ENCODE results near the gene TBXAS1. TPM values are rescaled to one million over a fixed set of nuclear protein-coding genes. Genes with fewer than 3 reads are reported as not detected.

Gene TBXAS1
- 10 to 100 TPM; 25.3 to 39.5 (median 36.1) TPM for polyA plus RNA-seq (ENCODE audit: insufficient read length in 3 of 3)
- long read RNA-seq, donor 1, partial matches to known transcripts, result 0 of 3 reads
- long read RNA-seq, donor 1, other reads (novel, unspliced or antisense), result 0 of 3 reads
- long read RNA-seq, donor 2, partial matches to known transcripts, result 0 of 7 reads
- long read RNA-seq, donor 2, other reads (novel, unspliced or antisense), result 0 of 7 reads
- long read RNA-seq, donor 3, partial matches to known transcripts, result 0 of 2 reads
- long read RNA-seq, donor 3, other reads (novel, unspliced or antisense), result 0 of 2 reads
- long read RNA-seq, donor 4, partial matches to known transcripts, result 0 of 2 reads
- long read RNA-seq, donor 4, other reads (novel, unspliced or antisense), result 0 of 2 reads
- long read RNA-seq, donor 5, partial matches to known transcripts, result 0 of 2 reads
- long read RNA-seq, donor 5, other reads (novel, unspliced or antisense), result 0 of 2 reads
- long read RNA-seq, donor 6, partial matches to known transcripts, result 5 of 8 reads
- long read RNA-seq, donor 6, other reads (novel, unspliced or antisense), result 0 of 8 reads
- long read RNA-seq, donor 7, partial matches to known transcripts, result 0 of 4 reads
- long read RNA-seq, donor 7, other reads (novel, unspliced or antisense), result 0 of 4 reads
- long read RNA-seq, donor 8, result 0 reads
- long read RNA-seq, donor 9, partial matches to known transcripts, result 0 of 2 reads
- long read RNA-seq, donor 9, other reads (novel, unspliced or antisense), result 0 of 2 reads
- long read RNA-seq, donor 10, partial matches to known transcripts, result 0 of 1 reads
- long read RNA-seq, donor 10, other reads (novel, unspliced or antisense), result 0 of 1 reads
- long read RNA-seq, donor 11, partial matches to known transcripts, result 0 of 3 reads
- long read RNA-seq, donor 11, other reads (novel, unspliced or antisense), result 0 of 3 reads
- long read RNA-seq, donor 12, partial matches to known transcripts, result 0 of 5 reads
- long read RNA-seq, donor 12, other reads (novel, unspliced or antisense), result 0 of 5 reads
- long read RNA-seq, donor 13, partial matches to known transcripts, result 0 of 1 reads
- long read RNA-seq, donor 13, other reads (novel, unspliced or antisense), result 0 of 1 reads
- long read RNA-seq, donor 14, partial matches to known transcripts, result 0 of 5 reads
- long read RNA-seq, donor 14, other reads (novel, unspliced or antisense), result 0 of 5 reads
- long read RNA-seq, donor 15, partial matches to known transcripts, result 0 of 4 reads
- long read RNA-seq, donor 15, other reads (novel, unspliced or antisense), result 0 of 4 reads
- long read RNA-seq, donor 16, partial matches to known transcripts, result 0 of 4 reads
- long read RNA-seq, donor 16, other reads (novel, unspliced or antisense), result 0 of 4 reads

GRCh38 chr7:139829025-139829774 is at the start of gene TBXAS1:
TSS of gene TBXAS1 (plus strand) at chr7:139829264. CDS start at chr7:139829391, 127 bp downstream.
- DNase-seq, result peak; percentile 87

- DNase-seq, result no peak
Observed at GRCh38 chr7:139782932-139783331, 46.1 kb upstream of the TBXAS1 start.

GRCh38 chr7:139783647-139784385 is 45.2 kb upstream of the TBXAS1 start:
- DNase-seq, result peak; percentile 8

- no peak for DNase-seq
Observed at GRCh38 chr7:139784648-139785047, 44.4 kb upstream of the TBXAS1 start.

- DNase-seq, result no peak
Observed at GRCh38 chr7:139791316-139791715, 37.7 kb upstream of the TBXAS1 start.

DNA sequence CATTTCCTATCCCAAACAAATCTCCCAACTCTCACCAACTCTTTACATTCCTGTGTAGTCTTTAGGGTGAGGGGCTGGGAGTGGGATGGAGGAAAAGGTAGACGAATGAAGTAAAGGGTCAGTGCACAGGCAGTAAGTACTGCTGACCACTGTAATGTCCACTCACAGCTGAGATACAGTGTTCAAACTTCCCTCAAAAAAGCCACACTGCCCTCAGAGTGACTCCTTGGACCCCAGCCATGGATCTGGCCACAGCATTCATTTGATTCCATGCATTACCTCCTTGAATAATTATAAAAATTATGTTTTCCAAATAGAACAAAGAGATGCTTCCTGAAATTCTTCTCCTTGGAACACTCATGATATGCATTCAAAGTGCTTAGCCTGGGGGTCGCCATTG is 31.5 kb upstream of the TBXAS1 start:
- no peak for DNase-seq

DNA sequence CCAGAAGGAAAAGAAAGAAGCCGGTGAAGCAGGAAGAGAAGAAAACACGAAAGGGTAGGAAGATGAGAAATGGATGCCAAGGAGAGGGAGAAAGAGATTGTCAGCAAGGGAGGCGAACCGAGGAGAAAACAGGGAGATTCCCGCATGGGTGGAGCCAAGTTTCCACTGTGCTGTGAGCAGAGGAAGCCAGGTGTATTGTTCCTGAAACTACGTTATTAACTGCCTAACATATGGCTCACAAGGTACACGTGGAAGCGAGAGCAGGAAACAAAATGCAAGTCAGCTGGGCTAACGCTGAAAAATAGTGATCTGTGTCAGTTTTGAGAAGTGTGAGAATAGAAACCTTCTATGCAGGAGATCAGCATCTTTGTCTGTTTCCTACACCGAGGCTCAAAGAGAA is 30.8 kb upstream of the TBXAS1 start:
- DNase-seq, result peak; percentile 10

GRCh38 chr7:139798892-139799291 is 30.2 kb upstream of the TBXAS1 start:
- DNase-seq, result no peak

DNA sequence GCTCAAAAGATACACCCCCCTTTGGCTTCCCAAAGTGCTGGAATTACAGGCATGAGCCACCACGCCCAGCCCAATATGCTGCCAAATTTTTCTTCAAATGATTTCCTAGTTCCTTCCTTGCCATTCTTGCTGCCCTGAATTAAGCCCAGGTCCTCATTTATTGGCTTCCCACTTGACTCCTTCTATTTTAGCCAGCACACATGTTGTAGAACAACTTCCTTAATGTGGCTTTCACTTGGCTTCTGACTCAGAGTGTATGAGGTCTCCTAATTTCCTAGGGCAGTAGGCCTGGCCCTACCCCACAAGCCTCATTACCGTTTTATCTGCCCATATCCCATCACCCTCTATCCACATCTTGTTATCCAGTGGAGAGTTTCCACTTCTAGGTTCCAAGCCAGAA is 29.5 kb upstream of the TBXAS1 start:
- no peak for DNase-seq

GRCh38 chr7:139804571-139804970 is 24.5 kb upstream of the TBXAS1 start:
- no peak for DNase-seq

- no peak for DNase-seq
Observed at GRCh38 chr7:139807009-139807408, 22.1 kb upstream of the TBXAS1 start.

DNA sequence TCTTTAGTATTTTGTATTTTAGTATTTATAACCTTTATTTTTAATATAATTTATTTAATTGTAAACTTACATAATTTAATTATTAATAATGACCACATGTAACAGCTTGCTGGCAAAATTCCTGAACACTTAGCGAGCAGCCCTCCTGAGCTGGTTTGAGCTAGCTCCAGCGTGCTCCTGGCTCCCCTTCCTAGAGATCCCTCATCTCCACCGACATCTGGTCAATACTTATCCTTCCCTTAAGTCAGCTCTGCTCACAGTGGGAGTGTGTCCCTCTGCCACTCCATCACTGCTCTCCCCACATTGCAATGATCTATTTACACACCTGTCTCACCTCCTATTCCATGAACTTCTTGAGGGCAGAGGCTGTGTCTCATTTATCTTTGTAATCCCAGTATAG is 20.6 kb upstream of the TBXAS1 start:
- DNase-seq, result no peak

GRCh38 chr7:139808846-139809442 is 20.1 kb upstream of the TBXAS1 start:
- no peak for DNase-seq

GRCh38 chr7:139811066-139811465 is 18.0 kb upstream of the TBXAS1 start:
- DNase-seq, result no peak

DNA sequence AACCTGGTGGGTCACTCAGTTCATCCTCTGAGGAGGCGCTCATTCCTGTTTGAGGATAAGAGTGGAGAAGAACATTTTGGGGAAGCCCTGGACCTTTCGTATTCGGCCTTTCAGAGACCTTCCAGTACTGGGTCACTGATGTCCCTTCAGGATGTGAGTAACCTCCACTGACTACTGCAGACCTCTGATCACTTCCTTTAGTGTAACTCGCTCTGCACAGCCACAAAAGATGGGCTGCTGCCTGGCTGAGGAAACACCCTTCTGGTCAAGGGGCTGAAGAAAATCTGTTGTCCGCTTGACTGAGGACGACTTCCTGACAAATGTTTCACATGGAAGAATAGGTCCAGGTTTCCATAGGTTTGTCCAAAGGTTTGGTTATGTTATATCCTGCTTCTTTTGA is 15.9 kb upstream of the TBXAS1 start:
- no peak for DNase-seq

DNA sequence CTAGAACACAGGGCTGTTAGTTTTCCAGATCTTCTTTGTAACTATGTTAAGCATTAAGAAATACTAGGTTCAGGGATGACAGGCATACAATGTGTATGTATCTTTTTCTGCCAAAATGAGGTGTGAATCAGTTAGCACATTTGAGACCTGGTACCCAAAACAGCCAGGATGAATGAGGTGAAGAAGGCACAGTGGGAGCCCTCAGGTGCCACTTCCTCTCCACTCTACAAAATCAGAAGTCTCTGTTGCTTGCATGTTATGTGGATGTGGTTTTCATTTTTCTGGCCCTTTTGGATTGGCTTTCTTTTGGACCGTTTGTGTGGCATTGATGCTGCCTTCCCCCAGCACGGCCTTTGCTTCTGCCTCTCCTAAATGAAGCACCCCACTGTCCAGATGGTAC is 15.4 kb upstream of the TBXAS1 start:
- DNase-seq, result no peak

- DNase-seq, result no peak
Observed at GRCh38 chr7:139817249-139817648, 11.8 kb upstream of the TBXAS1 start.

GRCh38 chr7:139820089-139820488 is 9.0 kb upstream of the TBXAS1 start:
- no peak for DNase-seq

- no peak for DNase-seq
Observed at GRCh38 chr7:139821349-139822105, 7.5 kb upstream of the TBXAS1 start.
